Activated CD4-positive, alpha-beta T cell treated with anti-CD3 and anti-CD28 coated beads, Interleukin-10, Interleukin-2, amounts not matched to agents 100 ng/mL and 50 ng/mL, durations not matched to agents 16 hours and 8 hours (primary cell): ENCODE measurements around the gene ANXA1.

ENCODE experiments used
- DNase-seq: peaks from one replicate; pipeline ENCODE4 v3.0.0-alpha.2; 2020

ANXA1 gene

GRCh38 chr9:73141282-73141681 lies 10.4 kb upstream of the ANXA1 start:
- no peak for DNase-seq

GRCh38 chr9:73143711-73144328 lies 7.8 kb upstream of the ANXA1 start:
- DNase-seq: peak; percentile 26

- no peak for DNase-seq
Observed at GRCh38 chr9:73146111-73146815, 5.4 kb upstream of the ANXA1 start.

GRCh38 chr9:73148447-73148937 lies 3.2 kb upstream of the ANXA1 start:
- no peak for DNase-seq

GRCh38 chr9:73149371-73150067 lies 2.1 kb upstream of the ANXA1 start:
- peak; percentile 87 for DNase-seq

GRCh38 chr9:73152543-73152844 lies 829 bp downstream of the ANXA1 start:
- no peak for DNase-seq

GRCh38 chr9:73152953-73153352 lies 1.3 kb downstream of the ANXA1 start:
- DNase-seq: peak; percentile 80

GRCh38 chr9:73153793-73154227 lies 2.1 kb downstream of the ANXA1 start:
- DNase-seq: no peak

GRCh38 chr9:73154271-73154670 lies 2.6 kb downstream of the ANXA1 start:
- DNase-seq: no peak

GRCh38 chr9:73154722-73155121 lies 3.1 kb downstream of the ANXA1 start:
- DNase-seq: peak; percentile 73

GRCh38 chr9:73155377-73155776 lies 3.7 kb downstream of the ANXA1 start:
- no peak for DNase-seq

- DNase-seq: no peak
Observed at GRCh38 chr9:73155968-73156864, 4.6 kb downstream of the ANXA1 start.

- no peak for DNase-seq
Observed at GRCh38 chr9:73156865-73157187, 5.2 kb downstream of the ANXA1 start.

GRCh38 chr9:73157811-73158210 lies 6.1 kb downstream of the ANXA1 start:
- peak; percentile 46 for DNase-seq

GRCh38 chr9:73158723-73159122 lies 7.1 kb downstream of the ANXA1 start:
- no peak for DNase-seq

- DNase-seq: no peak
Observed at GRCh38 chr9:73160868-73161267, 9.2 kb downstream of the ANXA1 start.

GRCh38 chr9:73162987-73163768 lies 11.5 kb downstream of the ANXA1 start:
- DNase-seq: peak; percentile 21

- no peak for DNase-seq
Observed at GRCh38 chr9:73165911-73166310, 14.2 kb downstream of the ANXA1 start.

GRCh38 chr9:73166468-73166867 lies 14.8 kb downstream of the ANXA1 start:
- DNase-seq: no peak

- no peak for DNase-seq
Observed at GRCh38 chr9:73167614-73168013, 15.9 kb downstream of the ANXA1 start.

- no peak for DNase-seq
Observed at GRCh38 chr9:73168298-73168934, 16.8 kb downstream of the ANXA1 start.
